Anterior cingulate cortex (tissue), 58 donors: ENCODE results near the gene ARHGEF12.

Experiments used
- DNase-seq, 58 donors: peaks; one replicate each; lab custom pipeline; 2025; lab: John Stamatoyannopoulos, UW

ARHGEF12 gene

DNA sequence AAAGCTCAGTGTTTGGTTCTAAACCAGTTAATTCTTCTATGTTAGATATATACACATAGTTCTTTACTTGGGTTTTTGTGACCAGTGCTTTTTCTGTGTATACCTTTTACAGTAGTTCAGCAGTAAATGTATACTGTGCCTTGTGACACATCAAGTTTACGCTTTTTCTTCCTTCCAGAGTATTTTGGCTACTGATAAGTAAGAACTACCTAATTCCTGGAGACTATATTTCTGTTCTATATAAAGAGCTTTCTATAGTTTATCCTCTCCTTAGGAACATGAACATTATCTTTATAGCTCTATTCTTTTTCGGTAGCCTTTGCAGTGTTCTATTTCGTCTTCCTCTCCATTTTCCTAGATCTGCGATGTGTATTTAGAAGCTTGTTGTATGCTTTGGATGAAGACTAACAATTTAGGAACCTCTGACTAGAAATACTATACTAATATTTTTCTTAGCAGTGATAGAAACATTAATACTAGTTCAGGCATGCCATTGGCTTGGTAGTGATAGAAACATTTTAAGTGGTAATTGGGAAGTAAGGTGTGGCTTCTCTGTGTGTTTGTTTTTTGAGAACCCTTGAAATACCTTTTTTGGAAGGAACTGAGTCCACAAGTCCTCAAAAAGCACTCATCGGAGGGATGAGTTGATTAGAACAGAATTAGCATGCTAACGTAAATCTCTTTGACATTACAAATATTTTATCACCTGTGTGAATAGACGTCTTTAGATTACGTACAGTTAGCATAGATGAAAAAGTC lies 74.6 kb downstream of the ARHGEF12 start:
- no peak for DNase-seq

DNA sequence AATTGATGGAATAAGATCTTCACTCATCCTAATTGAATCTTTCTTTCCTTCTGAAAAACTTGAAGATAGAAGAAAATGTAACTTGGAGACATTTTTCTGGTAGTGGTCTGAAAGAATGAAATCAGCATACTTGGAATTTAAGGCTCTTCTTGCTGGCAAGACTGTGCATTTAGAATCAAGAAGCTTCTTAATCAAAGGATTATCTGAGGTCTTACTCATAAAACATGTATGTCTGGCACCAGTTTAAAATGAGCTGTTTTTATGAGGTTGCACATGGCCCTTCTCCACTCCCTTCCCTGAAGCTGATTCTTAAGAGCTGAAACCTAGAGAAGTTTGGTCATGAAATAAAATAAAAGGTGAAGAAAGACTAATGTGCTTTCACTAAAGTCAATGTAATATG lies 77.3 kb downstream of the ARHGEF12 start:
- DNase-seq, result no peak

DNA sequence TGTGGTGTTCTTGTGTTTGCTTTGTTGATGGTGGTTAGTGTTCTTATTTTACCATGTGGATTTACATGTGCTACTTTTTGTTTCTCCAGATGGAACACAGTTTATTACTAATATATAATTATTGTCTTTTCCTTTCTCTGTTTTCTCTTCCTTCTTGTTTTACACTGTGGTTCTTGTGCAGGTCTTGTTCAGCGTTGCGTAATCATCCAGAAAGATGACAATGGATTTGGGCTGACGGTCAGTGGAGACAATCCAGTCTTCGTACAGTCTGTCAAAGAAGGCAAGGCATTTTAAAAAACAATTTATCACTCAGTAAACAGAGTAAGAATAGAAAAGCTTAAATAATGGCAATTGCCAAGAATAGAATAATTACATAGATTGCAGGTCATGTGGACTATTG lies 84.4 kb downstream of the ARHGEF12 start:
- no peak for DNase-seq

DNA sequence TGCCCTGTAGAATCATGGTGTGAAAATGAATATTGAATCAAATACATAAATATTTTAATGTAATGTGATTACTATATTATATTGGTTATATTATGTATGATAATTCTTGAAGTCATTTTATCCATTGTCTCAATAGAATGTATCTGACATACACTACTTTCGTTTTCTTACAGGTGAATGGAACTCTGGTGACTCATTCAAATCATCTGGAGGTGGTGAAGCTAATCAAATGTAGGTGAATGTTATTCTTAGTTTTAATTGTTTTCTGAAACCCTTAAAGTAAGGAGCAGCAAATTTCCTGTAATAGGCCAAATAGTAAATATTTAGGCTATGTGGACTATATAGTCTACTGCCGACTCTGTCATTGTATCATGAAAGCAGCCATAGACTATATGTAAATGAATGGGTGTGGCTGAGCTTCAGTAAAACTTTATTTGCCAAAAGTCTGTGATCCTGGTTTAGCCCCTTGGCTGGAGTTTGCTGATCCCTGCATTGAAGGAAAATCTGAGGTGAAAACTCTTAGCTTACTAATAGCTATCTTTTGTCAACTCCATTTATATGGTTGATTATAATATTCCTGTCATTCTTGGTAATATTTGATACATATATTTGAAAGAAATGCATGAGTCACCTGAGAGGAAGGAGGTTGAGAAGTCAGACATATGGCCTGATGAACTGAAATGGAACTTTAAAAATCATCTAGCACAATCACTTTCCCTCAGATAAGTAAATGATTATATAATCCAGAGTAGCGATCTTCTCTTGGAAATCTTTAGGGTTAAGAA lies 88.2 kb downstream of the ARHGEF12 start:
- DNase-seq, result no peak

DNA sequence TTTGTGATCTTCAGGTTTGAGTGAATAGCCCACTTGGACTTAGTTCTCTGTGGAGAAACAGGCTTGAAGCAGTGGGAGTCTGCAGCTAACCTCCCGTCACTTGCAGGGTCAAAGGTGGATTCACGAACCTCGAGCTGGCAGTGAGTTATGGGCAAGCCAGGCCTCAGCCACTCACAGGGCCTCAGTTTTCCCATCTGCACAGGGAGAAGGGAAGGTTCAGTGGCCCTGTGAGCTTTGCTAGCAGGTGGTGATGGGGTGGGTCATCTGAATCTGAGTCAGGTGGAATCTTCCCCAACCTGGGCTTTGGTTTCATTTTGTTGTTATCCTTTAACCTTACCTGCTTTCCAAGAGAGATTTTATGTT lies 88.7 kb downstream of the ARHGEF12 start:
- DNase-seq, result no peak

DNA sequence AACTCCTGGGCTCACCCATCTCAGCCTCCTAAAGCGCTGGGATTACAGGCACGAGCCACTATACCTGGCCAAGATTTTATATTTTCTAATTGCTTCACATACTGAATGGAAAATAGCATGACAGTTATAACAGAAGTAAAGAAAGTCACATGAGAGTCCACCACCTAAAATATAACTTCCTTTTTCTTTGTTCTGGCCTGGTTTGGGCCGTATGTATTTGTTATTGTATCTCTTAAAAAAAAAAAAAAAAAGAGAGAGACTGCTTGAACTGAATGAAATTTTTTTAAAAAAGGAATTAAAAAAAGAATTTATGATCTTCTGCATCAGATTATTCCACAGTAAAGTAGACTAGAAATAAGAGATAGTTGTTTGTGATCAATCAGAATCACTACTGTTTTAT lies 89.3 kb downstream of the ARHGEF12 start:
- DNase-seq, result no peak

DNA sequence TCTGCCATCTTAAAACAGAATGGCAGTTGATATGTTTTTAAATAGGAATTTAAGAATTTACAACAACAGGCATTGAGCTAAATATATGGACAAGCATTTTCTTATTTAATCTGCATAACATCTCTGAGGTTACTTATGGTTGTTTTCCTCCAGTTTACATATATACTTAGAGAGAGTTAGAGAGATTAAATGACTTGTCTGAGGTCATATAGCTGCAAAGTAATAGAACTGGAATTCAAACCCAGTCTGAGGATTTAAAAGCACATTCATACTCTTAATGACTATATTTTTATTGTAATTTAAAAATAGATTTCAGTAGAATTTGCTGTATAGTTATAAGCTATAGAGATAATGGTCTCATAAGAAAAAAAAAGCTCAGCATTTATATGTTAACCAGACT lies 93.9 kb downstream of the ARHGEF12 start:
- no peak for DNase-seq

DNA sequence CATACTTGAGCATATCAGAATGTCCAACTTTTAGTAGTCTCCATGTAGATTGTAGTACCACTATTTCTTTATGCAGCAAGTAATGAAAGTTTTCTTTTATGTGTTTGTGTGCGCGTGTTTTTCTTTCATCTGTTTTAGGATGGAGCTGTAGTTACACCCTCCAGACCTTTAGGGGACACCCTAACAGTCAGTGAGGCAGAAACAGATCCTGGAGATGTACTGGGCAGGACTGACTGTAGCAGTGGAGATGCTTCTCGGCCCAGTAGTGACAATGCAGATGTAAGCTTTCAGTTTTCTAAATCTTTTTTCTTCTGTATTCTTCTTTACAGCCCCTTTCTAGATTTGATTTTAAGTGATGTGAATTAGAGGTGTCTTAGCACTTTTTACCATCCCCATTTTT lies 95.4 kb downstream of the ARHGEF12 start:
- no peak for DNase-seq

DNA sequence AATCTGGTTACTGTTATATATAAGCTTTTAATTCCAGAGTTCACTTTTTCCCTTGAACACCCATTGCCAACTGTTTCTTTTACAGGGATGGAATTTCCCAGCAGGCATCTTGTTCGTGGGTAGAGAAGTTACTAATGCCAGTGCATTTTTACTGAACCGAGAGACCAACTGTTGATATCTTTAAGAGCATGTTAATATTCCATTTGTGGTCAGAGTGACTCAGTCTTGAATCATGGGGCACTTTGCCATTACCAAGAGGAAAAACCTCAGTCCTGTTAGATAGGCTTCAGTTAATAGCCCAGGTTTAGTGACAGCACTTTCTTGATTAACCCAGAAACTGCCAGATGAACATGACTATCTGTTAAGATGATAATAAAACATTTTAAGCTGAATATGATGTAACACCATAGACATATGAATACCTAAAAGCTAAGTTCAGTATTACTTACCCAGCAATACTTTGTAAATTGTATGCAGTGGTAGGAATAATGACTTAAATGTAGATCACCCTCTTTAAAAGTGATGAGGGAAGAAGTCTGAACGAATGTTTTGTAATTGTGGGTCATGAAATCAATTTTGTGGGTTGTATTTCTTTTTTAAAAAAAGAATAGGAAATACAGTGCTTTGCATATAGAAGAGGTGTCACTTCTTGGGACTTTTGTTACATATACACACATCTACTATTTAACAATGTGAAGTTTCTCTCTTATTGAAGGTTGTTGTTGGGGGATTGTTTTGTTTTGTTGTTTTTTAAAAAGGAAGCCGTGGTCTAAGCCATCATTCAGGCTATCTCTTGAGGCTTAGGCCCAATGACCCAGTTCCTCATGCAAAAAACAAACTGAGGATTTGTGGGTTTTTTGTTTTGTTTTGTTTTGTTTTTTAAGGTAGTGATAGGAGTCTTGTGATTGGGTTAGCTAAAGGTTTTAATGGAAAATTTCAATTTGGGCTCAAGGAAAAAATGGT lies 96.1 kb downstream of the ARHGEF12 start:
- DNase-seq, result peak in 2 of 58 donors; percentile 9 to 24

DNA sequence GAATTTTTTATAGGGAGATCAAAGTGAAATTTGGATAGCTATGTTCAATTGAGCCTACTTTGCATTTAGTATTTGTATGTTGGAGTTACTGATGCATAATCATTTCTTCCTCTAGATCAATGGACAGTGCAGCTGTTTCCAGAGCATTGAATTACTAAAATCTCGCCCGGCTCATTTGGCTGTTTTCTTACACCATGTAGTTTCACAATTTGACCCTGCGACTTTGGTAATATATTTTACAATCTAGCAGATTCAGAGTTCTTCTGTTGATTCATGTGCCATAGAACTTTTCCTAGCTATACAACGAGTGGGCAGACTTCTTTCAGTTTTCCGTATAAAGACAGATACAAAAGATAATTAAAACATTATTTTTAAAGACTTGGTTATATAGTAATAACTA lies 105.4 kb downstream of the ARHGEF12 start:
- DNase-seq, result no peak

DNA sequence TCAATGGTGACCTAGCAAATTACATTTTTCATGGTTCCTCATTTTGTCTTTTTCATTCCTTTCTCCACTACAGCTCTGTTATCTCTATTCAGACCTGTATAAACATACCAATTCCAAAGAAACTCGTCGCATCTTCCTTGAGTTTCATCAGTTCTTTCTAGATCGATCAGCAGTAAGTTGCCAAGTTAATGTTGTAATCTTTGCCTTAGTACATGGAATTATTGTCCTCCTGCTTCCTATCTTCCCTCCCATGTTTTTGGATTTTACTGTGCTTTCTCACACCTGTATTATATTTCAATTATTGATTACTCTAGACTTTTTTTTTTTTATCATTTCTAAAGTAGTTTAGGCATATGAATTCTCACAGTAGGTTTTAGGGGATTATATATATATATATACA lies 105.8 kb downstream of the ARHGEF12 start:
- no peak for DNase-seq

DNA sequence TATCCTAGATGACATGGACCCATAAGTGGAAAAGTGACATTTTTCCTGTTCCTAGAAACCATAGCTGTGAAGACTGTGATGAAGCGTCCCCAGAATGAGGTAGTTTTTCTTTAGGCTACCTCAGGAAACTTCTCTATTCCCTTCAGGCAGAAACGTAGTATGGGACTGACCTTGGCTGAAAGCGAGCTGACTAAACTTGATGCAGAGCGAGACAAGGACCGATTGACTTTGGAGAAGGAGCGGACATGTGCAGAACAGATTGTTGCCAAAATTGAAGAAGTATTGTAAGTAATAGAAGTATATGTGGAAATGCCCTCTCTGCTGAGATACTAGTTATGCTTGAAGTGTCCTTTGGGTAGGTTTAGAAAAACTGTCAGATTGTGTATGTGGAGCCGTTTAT lies 110.6 kb downstream of the ARHGEF12 start:
- DNase-seq, result no peak

DNA sequence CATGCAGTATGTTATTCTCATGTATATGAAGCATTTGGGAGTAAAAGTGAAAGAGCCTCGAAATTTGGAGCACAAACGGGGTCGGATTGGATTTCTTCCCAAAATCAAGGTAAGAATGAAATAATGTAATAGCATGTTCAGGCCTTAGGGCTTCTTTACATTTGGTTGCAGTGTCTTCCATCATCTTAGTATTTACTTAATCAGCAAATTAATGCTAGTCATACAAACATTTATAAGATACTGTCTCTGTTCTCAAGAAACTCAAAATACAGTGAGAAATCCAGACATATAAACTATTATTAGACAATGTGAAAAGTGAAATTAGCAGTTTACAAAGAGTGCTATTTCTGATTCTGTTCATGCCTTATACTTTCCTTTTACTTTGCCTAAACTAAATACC lies 112.0 kb downstream of the ARHGEF12 start:
- DNase-seq, result no peak

DNA sequence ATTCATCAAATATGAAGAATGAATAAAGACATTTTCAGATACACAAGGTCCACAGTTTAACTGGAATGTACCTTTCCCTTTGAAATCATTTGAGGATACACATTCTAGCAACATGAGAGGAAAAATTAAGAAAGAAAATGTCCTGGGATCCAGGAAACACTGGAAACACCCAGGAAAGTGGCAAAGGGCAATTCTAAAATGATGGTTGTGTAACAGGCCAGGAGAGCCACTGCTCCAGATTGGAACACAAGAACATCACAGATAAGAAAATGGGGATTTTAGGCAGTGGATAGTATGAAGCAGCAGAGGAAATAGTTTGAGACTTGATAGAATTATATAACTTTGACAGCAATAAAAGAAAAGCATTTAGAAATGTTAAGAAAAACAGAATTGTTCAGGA lies 119.3 kb downstream of the ARHGEF12 start:
- DNase-seq, result no peak

DNA sequence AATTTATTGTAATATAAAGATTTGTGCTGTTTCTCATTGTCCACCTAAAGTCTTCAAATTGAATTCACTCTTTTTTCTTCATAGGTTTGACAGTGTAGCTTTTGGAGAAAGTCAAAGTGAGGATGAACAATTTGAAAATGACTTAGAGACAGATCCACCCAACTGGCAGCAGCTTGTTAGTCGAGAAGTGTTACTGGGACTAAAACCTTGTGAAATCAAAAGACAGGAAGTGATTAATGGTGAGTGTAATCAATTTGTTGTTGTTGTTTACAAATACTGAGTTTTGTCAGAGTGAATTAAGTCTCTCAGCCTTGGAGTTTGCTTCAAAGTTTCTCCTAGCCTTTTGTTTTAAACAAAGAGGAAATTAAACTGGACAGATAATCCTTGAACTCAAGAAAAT lies 121.8 kb downstream of the ARHGEF12 start:
- no peak for DNase-seq

DNA sequence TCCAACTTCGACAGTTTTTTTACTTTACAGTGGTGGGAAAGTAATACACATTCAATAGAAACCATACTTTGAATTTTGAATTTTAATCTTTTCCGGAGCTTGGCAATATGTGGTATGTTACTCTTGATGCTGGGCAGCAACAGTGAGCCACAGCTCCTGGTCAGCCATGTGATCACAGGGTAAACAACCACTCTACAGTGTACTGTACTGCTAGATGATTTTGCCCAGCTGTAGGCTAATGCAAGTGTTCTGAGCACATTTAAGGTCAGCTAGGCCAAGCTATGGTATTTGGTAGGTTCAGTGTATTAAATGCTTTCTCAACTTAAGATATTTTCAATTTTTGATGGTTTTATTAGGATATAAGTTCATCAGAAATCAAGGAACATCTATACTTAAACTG lies 126.6 kb downstream of the ARHGEF12 start:
- DNase-seq, result no peak

DNA sequence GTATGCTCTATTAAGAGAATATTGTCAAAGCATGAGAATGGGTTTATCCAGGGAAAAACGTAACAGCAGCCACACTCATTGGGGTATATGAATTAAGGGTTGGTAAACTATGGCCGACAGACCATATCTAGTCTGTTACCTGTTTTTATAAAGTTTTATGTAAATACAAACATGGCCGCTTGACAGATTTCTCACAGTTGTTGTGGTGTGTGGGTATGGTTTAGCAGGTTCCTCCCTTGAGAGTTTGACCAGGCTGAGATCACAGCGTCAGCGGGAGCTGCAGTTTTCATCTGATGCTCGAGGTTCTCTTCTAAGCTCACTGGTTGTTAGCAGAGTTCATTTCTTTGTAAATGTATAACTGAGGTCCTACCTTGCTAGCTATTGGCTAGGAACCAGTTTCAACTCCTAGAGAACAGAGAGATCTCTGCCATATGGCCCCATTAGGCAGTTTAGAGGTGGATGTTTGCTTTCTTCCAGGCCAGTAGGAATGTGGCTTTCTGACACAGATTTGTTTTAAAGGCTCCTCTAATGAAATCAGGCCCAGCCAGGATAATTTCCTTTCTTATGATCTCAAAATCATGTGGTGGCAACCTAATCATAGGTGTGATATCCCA lies 129.8 kb downstream of the ARHGEF12 start:
- no peak for DNase-seq

DNA sequence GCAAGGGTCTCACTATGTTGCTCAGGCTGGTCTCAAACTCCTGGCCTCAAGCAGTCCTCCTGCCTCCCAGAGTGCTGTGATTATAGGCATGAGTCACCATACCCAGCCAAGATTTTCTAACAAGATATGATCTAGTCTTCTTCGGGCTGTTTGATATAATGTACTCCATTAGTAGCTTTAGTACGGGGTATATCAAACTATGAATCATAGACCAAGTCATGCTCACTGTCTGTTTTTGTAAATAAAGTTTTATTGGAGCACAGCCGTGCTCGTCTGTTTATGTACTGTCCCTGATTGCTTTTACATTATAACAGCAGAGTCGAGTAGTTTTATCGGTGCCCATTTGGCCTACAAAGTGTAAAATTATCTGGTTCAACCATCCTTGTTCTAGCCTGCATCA lies 131.4 kb downstream of the ARHGEF12 start:
- DNase-seq, result no peak

DNA sequence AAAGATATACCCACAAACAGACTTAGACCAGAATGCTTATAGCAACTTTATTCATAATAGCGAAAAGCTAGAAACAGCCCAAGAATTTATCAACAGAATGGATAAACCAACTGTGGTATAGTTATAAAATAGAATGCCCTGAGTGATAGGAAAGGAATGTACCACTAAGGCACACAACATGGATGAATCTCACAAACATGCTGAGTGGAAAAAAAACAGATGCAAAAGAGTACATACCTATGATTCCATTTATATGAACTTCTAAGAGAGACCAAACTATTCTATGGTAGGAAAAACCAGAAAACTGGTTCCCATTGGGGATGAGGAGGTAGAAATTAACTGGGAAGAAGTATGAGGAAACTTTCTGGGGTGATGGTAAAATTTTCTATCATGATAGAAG lies 134.9 kb downstream of the ARHGEF12 start:
- no peak for DNase-seq

DNA sequence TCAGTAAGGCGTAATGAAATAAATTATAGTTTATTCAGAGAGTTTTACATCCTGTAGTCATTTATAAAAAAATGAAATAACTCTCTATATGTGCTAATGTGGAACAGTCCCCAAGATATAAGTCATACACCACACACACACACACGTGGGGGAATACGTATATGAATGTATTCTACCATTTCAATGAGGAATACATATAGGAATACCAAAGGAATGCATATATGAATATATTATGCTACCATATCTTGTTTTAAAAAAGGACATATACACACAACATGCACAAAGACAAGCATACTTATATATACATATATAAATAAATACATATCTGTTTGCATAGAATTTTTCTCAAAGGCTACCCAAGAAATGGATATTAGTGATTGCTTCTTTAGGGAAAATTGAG lies 135.8 kb downstream of the ARHGEF12 start:
- no peak for DNase-seq

DNA sequence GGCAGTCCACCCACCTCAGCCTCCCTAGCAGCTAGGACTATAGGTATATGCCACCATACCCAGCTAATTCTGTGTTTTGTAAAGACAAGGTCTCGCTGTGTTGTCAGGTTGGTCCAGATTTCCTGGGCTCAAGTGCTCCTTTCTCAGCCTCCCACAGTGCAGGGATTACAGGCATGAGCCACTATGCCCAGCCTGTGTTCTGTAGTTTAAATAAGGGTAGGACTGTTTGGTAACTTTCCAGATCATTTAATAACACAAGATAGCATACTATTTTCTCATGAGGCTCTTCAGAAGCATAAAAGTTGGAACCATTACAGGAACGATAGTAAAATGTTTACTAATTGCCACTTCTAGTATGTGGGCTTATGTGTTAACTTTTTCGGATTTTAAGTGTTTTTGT lies 137.3 kb downstream of the ARHGEF12 start:
- DNase-seq, result no peak
